IMR-90 (cell line): ENCODE results near the gene PXYLP1. TPM values are rescaled to one million over a fixed set of nuclear protein-coding genes. Genes with fewer than 3 reads are reported as not detected.

Experiments
- ATAC-seq: fragments of 200-7000 bp; cut with Tn5 transposase; 2 replicates; pipeline ENCODE4 v1.9.1; 2020; ENCODE audit warnings: low read depth, mild to moderate bottlenecking, moderate library complexity
- BruUV-seq: library from RNA; stranded (reverse); fragments of 400-500 nt; replicated peaks from 2 replicates; lab custom pipeline; 2021; lab: Mats Ljungman, UMichigan
- CTCF ChIA-PET: fragments of 300-600 bp; formaldehyde crosslinking; extraction: SDS; loops from one replicate; lab custom pipeline; 2021; ENCODE audit warnings: antibody characterized with exemption; lab: Yijun Ruan, JAX
- POLR2A ChIA-PET: fragments of 300-600 bp; sonication (Branson Sonifier 250); formaldehyde crosslinking; loops from one replicate; lab custom pipeline; 2022; ENCODE audit warnings: antibody characterized with exemption; ENCODE audit not compliant: unreplicated experiment; lab: Charles Lee
- DNase-seq: peaks from one replicate; pipeline ENCODE4 v3.0.0; 2013
- H2AFZ ChIP-seq: replicated peaks from 2 replicates; pipeline ENCODE3; 2013; ENCODE audit warnings: low read length, mild to moderate bottlenecking; ENCODE audit not compliant: poor library complexity
- H2AK5ac ChIP-seq: 2 replicates; pipeline ENCODE4 v1.6.1; 2013; ENCODE audit warnings: low read depth, low read length, inconsistent platforms
- H2AK9ac ChIP-seq: replicated peaks from 2 replicates; pipeline ENCODE3; 2013; ENCODE audit warnings: mild to moderate bottlenecking, low read depth, low read length, moderate library complexity; ENCODE audit not compliant: poor library complexity
- H2BK120ac ChIP-seq: 2 replicates; pipeline ENCODE4 v1.6.1; 2013; ENCODE audit warnings: low read depth, low read length, inconsistent platforms
- H2BK15ac ChIP-seq: 3 replicates; pipeline ENCODE4 v1.6.1; 2013; ENCODE audit warnings: low read depth, low read length, inconsistent platforms
- H2BK20ac ChIP-seq: 2 replicates; pipeline ENCODE4 v1.6.1; 2013; ENCODE audit warnings: low read depth, mild to moderate bottlenecking, inconsistent platforms, low read length, moderate library complexity
- H2BK5ac ChIP-seq: 2 replicates; pipeline ENCODE4 v1.6.1; 2013; ENCODE audit warnings: mild to moderate bottlenecking, low read depth, low read length, inconsistent platforms; ENCODE audit not compliant: poor library complexity, severe bottlenecking
- H3K14ac ChIP-seq: replicated peaks from 2 replicates; pipeline ENCODE4 v1.6.1; 2013; ENCODE audit warnings: low read depth, low read length, inconsistent platforms
- H3K18ac ChIP-seq: 2 replicates; pipeline ENCODE4 v1.6.1; 2013; ENCODE audit warnings: low read depth, low read length, control low read depth
- H3K23ac ChIP-seq: 2 replicates; pipeline ENCODE4 v1.6.1; 2013; ENCODE audit warnings: low read depth, low read length, inconsistent platforms
- H3K27ac ChIP-seq: 2 replicates; pipeline ENCODE4 v1.5.1; 2013; ENCODE audit warnings: mild to moderate bottlenecking, control low read depth, low read length; ENCODE audit not compliant: insufficient read depth
- H3K27me3 ChIP-seq: 2 replicates; pipeline ENCODE4 v1.6.1; 2013; ENCODE audit warnings: low read length; ENCODE audit not compliant: control insufficient read depth, insufficient read depth
- H3K36me3 ChIP-seq: 2 replicates; pipeline ENCODE4 v1.6.1; 2013; ENCODE audit warnings: low read length, mixed read lengths; ENCODE audit not compliant: control insufficient read depth, insufficient read depth
- H3K4ac ChIP-seq: 2 replicates; pipeline ENCODE4 v1.6.1; 2013; ENCODE audit warnings: low read depth, low read length, inconsistent platforms
- H3K4me1 ChIP-seq: 2 replicates; pipeline ENCODE4 v1.6.1; 2013; ENCODE audit warnings: low read length, mixed read lengths; ENCODE audit not compliant: control insufficient read depth, insufficient read depth
- H3K4me2 ChIP-seq: 2 replicates; pipeline ENCODE4 v1.6.1; 2013; ENCODE audit warnings: low read depth, mild to moderate bottlenecking, control low read depth, low read length, moderate library complexity
- H3K4me3 ChIP-seq: 2 replicates; pipeline ENCODE4 v1.5.1; 2013; ENCODE audit warnings: low read depth, mild to moderate bottlenecking, control low read depth, low read length, moderate library complexity; ENCODE audit not compliant: insufficient read depth
- H3K56ac ChIP-seq: 2 replicates; pipeline ENCODE4 v1.6.1; 2013; ENCODE audit warnings: low read length, inconsistent platforms; ENCODE audit not compliant: insufficient read depth; ENCODE audit errors: extremely low read depth
- H3K79me1 ChIP-seq, 2 experiments: 2 replicates each; pipeline ENCODE4 v1.6.1; 2013; ENCODE audit warnings: low read length in 2 of 2, inconsistent platforms in 1 of 2, low read depth in 1 of 2
- H3K9ac ChIP-seq: 2 replicates; pipeline ENCODE4 v1.6.1; 2013; ENCODE audit warnings: low read depth, low read length, control low read depth
- H3K9me1 ChIP-seq: 2 replicates; pipeline ENCODE4 v1.6.1; 2013; ENCODE audit warnings: low read length, inconsistent platforms; ENCODE audit not compliant: insufficient read depth
- H3K9me3 ChIP-seq: 2 replicates; pipeline ENCODE4 v1.6.1; 2013; ENCODE audit warnings: low read length; ENCODE audit not compliant: control insufficient read depth, insufficient read depth
- H4K20me1 ChIP-seq: 2 replicates; pipeline ENCODE4 v1.6.1; 2013; ENCODE audit warnings: low read length, inconsistent platforms; ENCODE audit not compliant: insufficient read depth
- H4K5ac ChIP-seq: 2 replicates; pipeline ENCODE4 v1.6.1; 2013; ENCODE audit warnings: mild to moderate bottlenecking, low read depth, low read length, control low read depth
- H4K8ac ChIP-seq, 2 experiments: 2 replicates each; pipeline ENCODE4 v1.6.1; 2013; ENCODE audit warnings: low read depth in 2 of 2, low read length in 2 of 2, control low read depth in 1 of 2, inconsistent platforms in 1 of 2
- H4K91ac ChIP-seq: 2 replicates; pipeline ENCODE4 v1.6.1; 2013; ENCODE audit warnings: low read depth, low read length, inconsistent platforms; ENCODE audit not compliant: insufficient read depth
- BHLHE40 ChIP-seq: fragments of 150-350 bp; IDR thresholded peaks from 2 replicates; pipeline ENCODE4 v1.6.1; 2016; ENCODE audit warnings: mild to moderate bottlenecking, low read depth, low read length
- CEBPB ChIP-seq: IDR thresholded peaks from 2 replicates; pipeline ENCODE4 v1.6.1; 2012; ENCODE audit warnings: low read depth, low read length, improper control_type of control experiment
- CTCF ChIP-seq: conservative IDR thresholded peaks from 2 replicates; pipeline ENCODE4 v1.5.1; 2012; ENCODE audit warnings: mild to moderate bottlenecking, low read depth, low read length, improper control_type of control experiment
- ELK1 ChIP-seq: fragments of 150-350 bp; IDR thresholded peaks from 2 replicates; pipeline ENCODE4 v1.6.1; 2016; ENCODE audit warnings: low read depth, mild to moderate bottlenecking, low read length, moderate library complexity, borderline replicate concordance
- FOS ChIP-seq: fragments of 150-350 bp; IDR thresholded peaks from 2 replicates; pipeline ENCODE4 v1.6.1; 2016; ENCODE audit warnings: low read depth, low read length
- MAFK ChIP-seq: IDR thresholded peaks from 2 replicates; pipeline ENCODE4 v1.6.1; 2012; ENCODE audit warnings: low read depth, low read length, improper control_type of control experiment
- MAZ ChIP-seq: IDR thresholded peaks from 2 replicates; pipeline ENCODE4 v1.6.1; 2012; ENCODE audit warnings: low read depth, mild to moderate bottlenecking, low read length, improper control_type of control experiment, moderate library complexity, borderline replicate concordance
- MXI1 ChIP-seq: IDR thresholded peaks from 2 replicates; pipeline ENCODE4 v1.6.1; 2012; ENCODE audit warnings: low read depth, mild to moderate bottlenecking, low read length, moderate library complexity, borderline replicate concordance
- POLR2A ChIP-seq: IDR thresholded peaks from 2 replicates; pipeline ENCODE4 v1.6.1; 2012; ENCODE audit warnings: mild to moderate bottlenecking, low read depth, low read length
- RAD21 ChIP-seq: IDR thresholded peaks from 2 replicates; pipeline ENCODE4 v1.6.1; 2012; ENCODE audit warnings: low read length, improper control_type of control experiment
- RFX5 ChIP-seq: IDR thresholded peaks from 2 replicates; pipeline ENCODE4 v1.8.0; 2012; ENCODE audit warnings: low read depth, mild to moderate bottlenecking, low read length, moderate library complexity
- USF2 ChIP-seq: fragments of 150-350 bp; IDR thresholded peaks from 2 replicates; pipeline ENCODE4 v1.6.1; 2017; ENCODE audit warnings: mild to moderate bottlenecking, antibody characterized with exemption, low read length, low read depth
- WGBS, 2 experiments: methylation state at CpG; one replicate each; pipeline versions ENCODE4 v1.1.5 to v1.1.7; 2013; ENCODE audit warnings: missing lambda C conversion rate in 2 of 2; ENCODE audit not compliant: insufficient read length in 1 of 2; ENCODE audit errors: extremely low coverage in 2 of 2; 5-methylcytosine and 5-hydroxymethylcytosine counted together
- dilution Hi-C: fragments of 300-500 bp; cut with HindIII; formaldehyde crosslinking; loops from one replicate; pipeline ENCODE4 v1.14.3; 2018; ENCODE audit warnings: low sequenced_read_pairs; ENCODE audit not compliant: unreplicated experiment
- in situ Hi-C: fragments of 300-500 bp; cut with MboI; formaldehyde crosslinking; loops from 3 replicates; pipeline ENCODE4 v1.14.3; 2019; ENCODE audit warnings: low sequenced_read_pairs, inconsistent platforms, mixed read lengths
- intact Hi-C: fragments of 100-400 bp; cut with micrococcal nuclease; formaldehyde crosslinking; loops from 2 replicates; pipeline ENCODE4 v1.10.0; 2022
- polyA plus RNA-seq, 3 experiments: library from polyadenylated mRNA; depleted of rRNA; stranded (reverse); fragments of >200 nt; gene quantifications; 2 replicates each; pipeline ENCODE4 v1.2.3, GENCODE V29; 2012; ENCODE audit warnings: low replicate concordance in 1 of 3
- total RNA-seq: library from RNA; depleted of rRNA; stranded (reverse); fragments of >200 nt; gene quantifications from 2 replicates; pipeline ENCODE4 v1.2.3, GENCODE V29; 2012

The PXYLP1 gene
- total and polyA plus RNA-seq, 2 of the 4 experiments (the other 2 are of a cell fraction) = 11.7 to 15.6 TPM

GRCh38 chr3:141308588-141309218 is 77.1 kb downstream of the PXYLP1 start (continued):
- TF ChIP-seq CTCF = peak; percentile 44

- in situ Hi-C loops = loop anchor here (5.0 kb wide), 1 partner anchor 131 kb away; no protein-coding TSS in a partner anchor
- CTCF ChIA-PET = interaction anchor here (0.6 to 2.1 kb wide), 11 partner anchors 10 to 250 kb away, joined by 3 to 26 read pairs (median 5); partner anchors contain the start of gene PXYLP1
- TF ChIP-seq MXI1 (no peak), POLR2A (no peak), USF2 (no peak), MAZ (no peak), CEBPB (no peak), RFX5 (no peak), BHLHE40 (no peak), ELK1 (no peak), FOS (no peak), RAD21 (no peak), MAFK (no peak)
These were observed 79.5 kb downstream of the PXYLP1 start for GRCh38 chr3:141311170-141311495.

More at GRCh38 chr3:141311170-141311495, 79.5 kb downstream of the PXYLP1 start:
- H3K4me1 ChIP-seq = peaks cover 4% of the 10 kb centered on the region; the same call in 1 of the 2 replicates
- no peaks in the 10 kb centered on the region for H3K9me3 ChIP-seq
- WGBS, 2 experiments = 26% methylated on average over 10 of the region's 13 CpGs; no CpG with 5 or more reads in 1 of the 2 experiments
- H3K4me2 ChIP-seq = peak overlapping the region; percentile 83
- H3K9me1 ChIP-seq = peaks cover 12% of the 10 kb centered on the region; the same call in 1 of the 2 replicates
- H4K8ac ChIP-seq = peak overlapping the region; percentile 94 to 96
- peak overlapping the region; percentile 81 for H2AK5ac ChIP-seq
- POLR2A ChIA-PET = interaction anchor here (1.2 kb wide), 1 partner anchor 56 kb away, joined by 3 read pairs; no protein-coding TSS in a partner anchor
- dilution Hi-C loops = no loop called here
- no peaks in the 10 kb centered on the region for H3K27me3 ChIP-seq
- H3K23ac ChIP-seq = peak overlapping the region; percentile 80
- peak overlapping the region; percentile 97 for H2AFZ ChIP-seq
- H3K56ac ChIP-seq = 0 out of 2 replicates have a peak overlapping the region, but pooled peaks have one; percentile 68
- peak overlapping the region; percentile 74 for H3K4me3 ChIP-seq
- no peak overlapping the region for H3K18ac ChIP-seq
- peak overlapping the region; percentile 73 for H2BK5ac ChIP-seq
- peak overlapping the region; percentile 94 for H4K91ac ChIP-seq
- H3K14ac ChIP-seq = peak overlapping the region; percentile 94
- no TSS peak for BruUV-seq
- H3K4ac ChIP-seq = peak overlapping the region; percentile 89
- no peak overlapping the region; the same call in 1 of the 3 replicates for H2BK15ac ChIP-seq
- H3K79me1 ChIP-seq = peaks cover 18 to 19% of the 10 kb centered on the region in 2 experiments; a peak in 3 of 4 replicates
- no peak overlapping the region for H2BK20ac ChIP-seq
- H3K36me3 ChIP-seq = no peaks in the 10 kb centered on the region
- intact Hi-C loops = loop anchor here (1.0 to 5.0 kb wide), 3 partner anchors 55 to 250 kb away; no protein-coding TSS in a partner anchor
- DNase-seq (no peak), ATAC-seq (no peak)
- H2AK9ac ChIP-seq = peak overlapping the region; percentile 63
- H4K5ac ChIP-seq = peak overlapping the region; percentile 93
- H3K27ac ChIP-seq = peak overlapping the region; percentile 75
- H4K20me1 ChIP-seq = no peaks in the 10 kb centered on the region
- peak overlapping the region; percentile 48; the same call in 1 of the 2 replicates for H2BK120ac ChIP-seq
- H3K9ac ChIP-seq = peak overlapping the region; percentile 79
